Endothelial cell (in vitro differentiated cells): ENCODE measurements around the gene JMY. TPM values are rescaled to one million over a fixed set of nuclear protein-coding genes. Genes with fewer than 3 reads are reported as not detected.

Source experiments
- DNase-seq: peaks from one replicate; pipeline ENCODE4 v3.0.0; 2021; ENCODE audit warnings: low spot score
- H3K27ac Mint-ChIP-seq: one replicate; pipeline ENCODE4 v1.8.0; 2021; ENCODE audit warnings: mixed read lengths, inconsistent platforms; ENCODE audit not compliant: unreplicated experiment
- H3K27me3 Mint-ChIP-seq: one replicate; pipeline ENCODE4 v1.8.0; 2021; ENCODE audit warnings: mild to moderate bottlenecking, moderate library complexity, mixed read lengths, inconsistent platforms; ENCODE audit not compliant: unreplicated experiment
- H3K36me3 Mint-ChIP-seq: one replicate; pipeline ENCODE4 v1.8.0; 2021; ENCODE audit warnings: mild to moderate bottlenecking, low read depth, mixed read lengths, inconsistent platforms; ENCODE audit not compliant: unreplicated experiment
- H3K4me1 Mint-ChIP-seq: one replicate; pipeline ENCODE4 v1.8.0; 2021; ENCODE audit warnings: mild to moderate bottlenecking, mixed read lengths, inconsistent platforms; ENCODE audit not compliant: unreplicated experiment
- H3K4me3 Mint-ChIP-seq: one replicate; pipeline ENCODE4 v1.8.0; 2021; ENCODE audit warnings: mild to moderate bottlenecking, mixed read lengths, inconsistent platforms; ENCODE audit not compliant: unreplicated experiment
- H3K9me3 Mint-ChIP-seq: one replicate; pipeline ENCODE4 v1.8.0; 2021; ENCODE audit warnings: mixed read lengths, inconsistent platforms; ENCODE audit not compliant: unreplicated experiment
- total RNA-seq: library from RNA; stranded (reverse); fragmentation: NEBNext Ultra II Directional; extraction: Animal tissue kit (Norgen Biotek cat#: 25700); gene quantifications from one replicate; pipeline ENCODE4 v1.2.1, GENCODE V29; 2021; ENCODE audit not compliant: unreplicated experiment
- TF ChIP-seq, protein P1 (sequence below): fragments of 200-600 bp; sonication (generic); IDR thresholded peaks from one replicate; pipeline ENCODE4 v1.5.0; 2021; ENCODE audit warnings: antibody characterized with exemption; ENCODE audit not compliant: unreplicated experiment

The JMY gene
- total RNA-seq, 1 donor from 2014 or later: 7.7 TPM

DNA sequence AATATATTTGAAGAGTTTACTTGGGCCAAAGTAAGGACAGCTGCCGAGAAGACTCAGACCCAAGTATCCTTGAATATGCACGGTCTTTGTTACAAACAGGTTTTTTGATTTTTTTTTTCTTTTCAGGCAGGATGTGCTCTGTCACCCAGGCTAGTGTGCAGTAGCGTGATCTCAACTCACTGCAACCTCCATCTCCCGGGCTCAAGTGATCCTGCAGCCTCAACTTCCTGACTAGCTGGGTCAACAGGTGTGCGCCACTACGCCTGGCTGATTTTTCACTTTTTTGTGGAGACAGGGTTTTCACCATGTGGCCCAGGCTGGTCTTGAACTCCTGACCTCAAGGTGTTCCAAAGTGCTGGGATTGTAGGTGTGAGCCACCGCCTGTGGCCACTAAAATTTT lies 27.4 kb downstream of the JMY start:
- H3K4me3 Mint-ChIP-seq: no peak overlapping the region
- no peaks in the 10 kb centered on the region for H3K9me3 Mint-ChIP-seq
- TF ChIP-seq, protein P1, sequence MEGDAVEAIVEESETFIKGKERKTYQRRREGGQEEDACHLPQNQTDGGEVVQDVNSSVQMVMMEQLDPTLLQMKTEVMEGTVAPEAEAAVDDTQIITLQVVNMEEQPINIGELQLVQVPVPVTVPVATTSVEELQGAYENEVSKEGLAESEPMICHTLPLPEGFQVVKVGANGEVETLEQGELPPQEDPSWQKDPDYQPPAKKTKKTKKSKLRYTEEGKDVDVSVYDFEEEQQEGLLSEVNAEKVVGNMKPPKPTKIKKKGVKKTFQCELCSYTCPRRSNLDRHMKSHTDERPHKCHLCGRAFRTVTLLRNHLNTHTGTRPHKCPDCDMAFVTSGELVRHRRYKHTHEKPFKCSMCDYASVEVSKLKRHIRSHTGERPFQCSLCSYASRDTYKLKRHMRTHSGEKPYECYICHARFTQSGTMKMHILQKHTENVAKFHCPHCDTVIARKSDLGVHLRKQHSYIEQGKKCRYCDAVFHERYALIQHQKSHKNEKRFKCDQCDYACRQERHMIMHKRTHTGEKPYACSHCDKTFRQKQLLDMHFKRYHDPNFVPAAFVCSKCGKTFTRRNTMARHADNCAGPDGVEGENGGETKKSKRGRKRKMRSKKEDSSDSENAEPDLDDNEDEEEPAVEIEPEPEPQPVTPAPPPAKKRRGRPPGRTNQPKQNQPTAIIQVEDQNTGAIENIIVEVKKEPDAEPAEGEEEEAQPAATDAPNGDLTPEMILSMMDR: no peak
- no peaks in the 10 kb centered on the region for H3K27me3 Mint-ChIP-seq
- H3K27ac Mint-ChIP-seq: no peak overlapping the region
- H3K4me1 Mint-ChIP-seq: no peaks in the 10 kb centered on the region
- DNase-seq: no peak
- H3K36me3 Mint-ChIP-seq: no peaks in the 10 kb centered on the region

DNA sequence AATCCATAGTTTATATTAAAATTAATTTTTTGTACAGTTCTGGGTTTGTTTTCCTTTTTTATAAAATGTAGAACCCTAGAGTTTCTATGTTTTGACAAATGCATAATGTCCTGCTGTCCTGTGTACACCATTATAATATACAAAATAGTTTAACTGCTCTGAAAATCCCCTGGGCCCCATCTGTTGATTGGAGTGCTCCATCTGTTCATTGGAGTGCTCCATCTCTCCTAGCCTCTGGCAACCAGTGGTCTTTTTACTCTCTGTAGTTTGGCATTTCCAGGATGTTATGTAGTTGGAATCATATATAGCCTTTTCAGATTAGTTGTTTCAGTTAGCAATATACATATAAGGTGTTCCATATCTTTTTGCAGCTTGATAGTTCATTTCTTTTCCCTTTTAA lies 31.2 kb downstream of the JMY start:
- H3K27ac Mint-ChIP-seq: no peak overlapping the region
- TF ChIP-seq, protein P1: no peak
- DNase-seq: no peak
- no peaks in the 10 kb centered on the region for H3K27me3 Mint-ChIP-seq
- no peaks in the 10 kb centered on the region for H3K36me3 Mint-ChIP-seq
- H3K9me3 Mint-ChIP-seq: no peaks in the 10 kb centered on the region
- H3K4me3 Mint-ChIP-seq: no peak overlapping the region
- no peaks in the 10 kb centered on the region for H3K4me1 Mint-ChIP-seq

DNA sequence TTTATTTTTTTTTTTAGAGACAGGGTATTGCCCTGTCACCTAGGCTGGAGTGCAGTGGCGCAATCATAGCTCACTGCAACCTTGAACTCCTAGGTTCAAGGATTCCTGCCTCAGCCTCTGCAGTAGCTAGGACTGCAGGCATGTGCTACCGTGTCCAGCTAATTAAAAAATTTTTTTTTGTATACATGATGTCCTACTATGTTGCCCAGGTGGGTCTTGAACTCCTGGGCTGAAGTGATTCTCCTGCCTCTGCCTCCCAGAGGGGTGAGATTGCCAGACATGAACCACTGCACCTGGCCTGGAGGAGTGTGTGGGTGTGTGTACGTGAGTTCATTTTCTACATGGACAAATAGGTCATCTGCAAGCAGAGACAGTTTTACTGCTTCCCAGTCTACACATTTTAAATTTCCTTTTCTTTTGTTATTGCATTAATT lies 33.8 kb downstream of the JMY start:
- no peaks in the 10 kb centered on the region for H3K36me3 Mint-ChIP-seq
- H3K9me3 Mint-ChIP-seq: no peaks in the 10 kb centered on the region
- H3K4me3 Mint-ChIP-seq: no peak overlapping the region
- DNase-seq: no peak
- no peak overlapping the region for H3K27ac Mint-ChIP-seq
- no peaks in the 10 kb centered on the region for H3K4me1 Mint-ChIP-seq
- TF ChIP-seq, protein P1: no peak
- H3K27me3 Mint-ChIP-seq: no peaks in the 10 kb centered on the region

DNA sequence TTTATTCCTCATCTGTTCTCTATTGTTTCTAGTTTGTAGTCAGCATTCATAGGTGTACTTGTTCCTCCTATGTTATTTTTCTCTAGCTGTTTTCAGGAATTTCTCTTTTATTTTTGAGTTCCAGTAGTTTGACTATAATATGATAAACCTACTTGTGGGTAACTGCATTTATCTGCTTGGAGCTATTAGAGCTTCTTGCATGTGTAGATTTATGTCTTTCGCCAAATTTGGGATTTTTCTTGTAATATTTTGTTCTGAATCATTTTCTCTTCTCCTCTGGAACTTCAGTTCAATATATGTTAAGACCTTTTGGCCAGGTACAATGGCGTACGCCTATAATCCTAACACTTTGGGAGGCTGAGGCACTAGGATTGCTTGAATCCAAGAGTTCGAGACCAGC lies 37.4 kb downstream of the JMY start:
- Mint-ChIP-seq H3K9me3 (no peaks in the 10 kb centered on the region), H3K36me3 (no peaks in the 10 kb centered on the region), H3K4me3 (no peak overlapping the region), H3K4me1 (no peaks in the 10 kb centered on the region), H3K27ac (no peak overlapping the region), H3K27me3 (no peaks in the 10 kb centered on the region)
- TF ChIP-seq, protein P1: no peak
- DNase-seq: no peak

DNA sequence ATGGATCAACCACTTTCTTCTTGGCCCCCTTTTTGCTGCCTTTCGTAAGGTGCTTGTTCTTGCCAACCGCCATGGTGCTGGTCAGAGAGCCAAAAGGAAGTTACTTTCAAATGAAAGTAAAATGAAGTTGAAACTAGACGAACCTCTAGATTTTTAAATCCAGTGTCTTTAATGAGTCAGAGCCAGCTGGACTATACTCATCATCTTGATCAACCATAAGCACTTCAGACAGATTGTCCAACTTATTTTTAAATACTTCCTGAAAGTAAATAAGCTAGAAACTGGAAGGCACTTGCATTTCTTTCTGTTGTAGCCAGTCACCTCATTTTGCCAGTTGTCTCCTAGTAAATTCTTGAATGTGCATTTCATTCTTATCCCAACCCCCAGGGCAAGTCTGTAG lies 48.9 kb downstream of the JMY start:
- no peak overlapping the region for H3K27ac Mint-ChIP-seq
- no peak for DNase-seq
- H3K9me3 Mint-ChIP-seq: no peaks in the 10 kb centered on the region
- H3K4me1 Mint-ChIP-seq: no peaks in the 10 kb centered on the region
- H3K4me3 Mint-ChIP-seq: no peak overlapping the region
- H3K27me3 Mint-ChIP-seq: peaks cover 1% of the 10 kb centered on the region
- TF ChIP-seq, protein P1: no peak
- H3K36me3 Mint-ChIP-seq: no peaks in the 10 kb centered on the region
